Smooth muscle cell (in vitro differentiated cells): ENCODE measurements around the gene ZNF429. TPM values are rescaled to one million over a fixed set of nuclear protein-coding genes. Genes with fewer than 3 reads are reported as not detected.
"Not testable (repeated sequence)": the region's sequence is repeated elsewhere in the genome, so short reads cannot be mapped to it uniquely, and the experiment has no call there.

Experiments used
- DNase-seq: peaks from one replicate; lab custom pipeline; 2025; ENCODE audit not compliant: unreplicated experiment; lab: John Stamatoyannopoulos, UW
- H2AFZ ChIP-seq: fragments of 200-600 bp; sonication (generic); 2 replicates; pipeline ENCODE4 v1.6.0; 2016; ENCODE audit warnings: antibody characterized with exemption, low read depth, mild to moderate bottlenecking
- H3F3A ChIP-seq: fragments of 200-600 bp; sonication (generic); 2 replicates; pipeline ENCODE4 v1.6.0; 2017; ENCODE audit warnings: antibody characterized with exemption, low read depth
- H3K27ac ChIP-seq: fragments of 200-600 bp; sonication (generic); 2 replicates; pipeline ENCODE4 v1.5.1; 2016; ENCODE audit warnings: low read depth, mild to moderate bottlenecking
- H3K27me3 ChIP-seq: fragments of 200-600 bp; sonication (generic); 2 replicates; pipeline ENCODE4 v1.6.1; 2016; ENCODE audit warnings: low read depth, mild to moderate bottlenecking
- H3K36me3 ChIP-seq: fragments of 200-600 bp; sonication (generic); 2 replicates; pipeline ENCODE4 v1.5.1; 2016; ENCODE audit warnings: low read depth
- H3K4me1 ChIP-seq: fragments of 200-600 bp; sonication (generic); 2 replicates; pipeline ENCODE4 v1.5.1; 2016; ENCODE audit warnings: low read depth
- H3K4me2 ChIP-seq: fragments of 200-600 bp; sonication (generic); 2 replicates; pipeline ENCODE4 v1.6.0; 2016; ENCODE audit warnings: mild to moderate bottlenecking
- H3K4me3 ChIP-seq: fragments of 200-600 bp; sonication (generic); 2 replicates; pipeline ENCODE4 v1.5.1; 2016; ENCODE audit warnings: mild to moderate bottlenecking
- H3K79me2 ChIP-seq: fragments of 200-600 bp; sonication (generic); 2 replicates; pipeline ENCODE4 v1.6.0; 2016; ENCODE audit warnings: low read depth, mild to moderate bottlenecking
- H3K9ac ChIP-seq: fragments of 200-600 bp; sonication (generic); 2 replicates; pipeline ENCODE4 v1.6.0; 2016; ENCODE audit warnings: low read depth
- H3K9me3 ChIP-seq: fragments of 200-600 bp; sonication (generic); replicated peaks from 2 replicates; pipeline ENCODE4 v1.5.1; 2016; ENCODE audit warnings: low read depth
- H4K20me1 ChIP-seq: fragments of 200-600 bp; sonication (generic); 2 replicates; pipeline ENCODE4 v1.6.0; 2016; ENCODE audit warnings: low read depth
- CTCF ChIP-seq: fragments of 200-600 bp; sonication (generic); IDR thresholded peaks from 2 replicates; pipeline ENCODE4 v1.5.1; 2017; ENCODE audit warnings: borderline replicate concordance, mild to moderate bottlenecking, antibody characterized with exemption; ENCODE audit not compliant: insufficient read depth, poor library complexity, severe bottlenecking
- WGBS: methylation state at CpG from one replicate; pipeline ENCODE4 v1.1.7; 2016; ENCODE audit warnings: low lambda C conversion rate; 5-methylcytosine and 5-hydroxymethylcytosine counted together
- polyA plus RNA-seq: library from polyadenylated mRNA; unstranded; fragments of >200 nt; fragmentation: Nextera tagmentation; extraction: Ambion mirVana; gene quantifications from 2 replicates; pipeline ENCODE4 v1.2.1, GENCODE V29; 2016
- total RNA-seq: library from RNA; depleted of rRNA; stranded (reverse); fragments of >200 nt; gene quantifications from 2 replicates; pipeline ENCODE4 v1.2.3, GENCODE V29; 2014

ZNF429 gene
- total and polyA plus RNA-seq, 2 experiments from 2014 or later, result 7.8 to 10.4 TPM

DNA sequence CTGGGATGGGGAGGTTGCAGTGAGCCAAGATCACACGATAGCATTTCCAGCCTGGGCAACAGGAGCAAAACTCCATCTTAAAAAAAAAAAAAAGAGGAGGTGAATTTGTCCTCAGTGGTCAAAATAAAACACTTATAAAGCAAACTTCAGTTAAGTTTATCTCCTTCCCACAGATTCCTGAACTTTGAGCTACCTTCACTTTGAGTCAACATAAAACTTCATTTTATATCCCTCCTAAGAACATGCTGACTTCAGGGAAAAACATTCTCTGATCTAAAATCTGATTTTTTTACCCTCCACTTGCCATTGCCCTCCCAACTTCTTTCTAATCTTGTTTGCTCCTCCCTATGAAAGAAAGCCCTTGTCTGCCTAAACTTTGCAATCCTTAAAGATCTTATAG is 59.0 kb downstream of the ZNF429 start:
- Histone ChIP-seq H3K9ac (no peak overlapping the region), H4K20me1 (no peaks in the 10 kb centered on the region), H3K4me2 (no peak overlapping the region), H3K4me3 (no peak overlapping the region), H3K4me1 (no peaks in the 10 kb centered on the region), H3F3A (no peaks in the 10 kb centered on the region), H3K27me3 (no peaks in the 10 kb centered on the region), H3K27ac (no peak overlapping the region), H2AFZ (no peak overlapping the region), H3K9me3 (peaks cover 6% of the 10 kb centered on the region), H3K36me3 (no peaks in the 10 kb centered on the region), H3K79me2 (no peaks in the 10 kb centered on the region)
- WGBS, result 38% methylated on average over 1 of the region's 1 CpG
- DNase-seq, result no peak
- no peak for TF ChIP-seq CTCF

DNA sequence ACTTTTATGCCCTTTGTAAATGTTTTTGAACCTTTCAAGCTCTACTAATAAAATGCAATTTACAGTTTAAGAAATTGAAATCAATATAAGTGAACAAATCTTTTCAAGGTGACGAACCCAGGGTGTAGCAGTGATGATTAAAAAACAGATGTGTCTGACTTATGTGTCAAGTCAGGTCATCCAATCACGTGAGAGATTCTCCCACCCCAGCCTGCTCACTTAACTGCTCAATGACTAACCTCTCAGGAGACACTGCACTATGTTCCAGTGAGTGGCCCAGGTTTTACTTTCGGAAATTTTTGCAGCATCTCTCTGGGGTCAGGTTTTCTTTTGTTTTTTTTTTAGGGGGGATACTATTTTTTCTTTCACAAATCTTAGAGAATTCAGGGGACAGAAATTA is 60.7 kb downstream of the ZNF429 start:
- Histone ChIP-seq H3K4me1 (no peaks in the 10 kb centered on the region), H3F3A (no peaks in the 10 kb centered on the region), H3K4me3 (no peak overlapping the region), H2AFZ (no peak overlapping the region), H4K20me1 (no peaks in the 10 kb centered on the region), H3K27ac (no peak overlapping the region), H3K9ac (no peak overlapping the region), H3K4me2 (no peak overlapping the region), H3K27me3 (no peaks in the 10 kb centered on the region), H3K79me2 (no peaks in the 10 kb centered on the region), H3K36me3 (no peaks in the 10 kb centered on the region), H3K9me3 (peaks cover 6% of the 10 kb centered on the region)
- 63% methylated on average over 3 of the region's 3 CpGs for WGBS
- DNase-seq, result no peak
- no peak for TF ChIP-seq CTCF

DNA sequence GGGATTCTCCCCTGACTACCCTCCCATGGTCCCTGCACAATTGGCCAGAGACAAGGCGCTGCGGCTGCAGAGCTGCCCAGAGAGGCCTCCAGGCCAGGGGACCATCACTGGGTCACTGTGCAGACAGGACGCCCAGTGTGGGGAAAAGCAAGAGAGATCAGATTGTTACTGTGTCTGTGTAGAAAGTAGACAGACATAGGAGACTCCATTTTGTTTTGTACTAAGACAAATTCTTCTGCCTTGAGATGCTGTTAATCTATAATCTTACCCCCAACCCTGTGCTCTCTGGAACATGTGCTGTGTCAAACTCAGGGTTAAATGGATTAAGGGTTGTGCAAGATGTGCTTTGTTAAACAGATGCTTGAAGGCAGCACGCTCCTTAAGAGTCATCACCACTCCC is 62.4 kb downstream of the ZNF429 start:
- not testable (repeated sequence) for H4K20me1 ChIP-seq, H3F3A ChIP-seq, H3K36me3 ChIP-seq, H3K27me3 ChIP-seq, H3K9ac ChIP-seq, H3K4me1 ChIP-seq, H2AFZ ChIP-seq, DNase-seq, H3K79me2 ChIP-seq, H3K4me3 ChIP-seq, H3K4me2 ChIP-seq, H3K27ac ChIP-seq
- peaks cover 13% of the 10 kb centered on the region for H3K9me3 ChIP-seq
- 82% methylated on average over 4 of the region's 4 CpGs for WGBS

GRCh38 chr19:21568816-21569493 is 63.6 kb downstream of the ZNF429 start:
- Histone ChIP-seq H3K9ac (no peak overlapping the region), H3K79me2 (no peaks in the 10 kb centered on the region), H3K4me3 (no peak overlapping the region), H3K9me3 (peaks cover 13% of the 10 kb centered on the region), H3K4me2 (no peak overlapping the region), H3K27ac (no peak overlapping the region), H3F3A (no peaks in the 10 kb centered on the region), H3K36me3 (no peaks in the 10 kb centered on the region), H4K20me1 (no peaks in the 10 kb centered on the region), H2AFZ (no peak overlapping the region), H3K4me1 (no peaks in the 10 kb centered on the region), H3K27me3 (no peaks in the 10 kb centered on the region)
- 89% methylated on average over 21 of the region's 21 CpGs for WGBS
- TF ChIP-seq CTCF, result no peak
- no peak for DNase-seq
